Measurements from ENCODE around the gene MTX3.

- TF ChIP-seq POLR2A (IDR thresholded peaks at IDR 0.05) (no peak), CTCF (IDR thresholded peaks at IDR 0.05) (no peak), POLR2AphosphoS5 (IDR thresholded peaks at IDR 0.05) (no peak)
These were observed 8.7 kb upstream of the MTX3 start for GRCh38 chr5:79999722-80000121.
